SJCRH30 (cell line): ENCODE measurements around the gene BMP4. TPM values are rescaled to one million over a fixed set of nuclear protein-coding genes. Genes with fewer than 3 reads are reported as not detected.

ENCODE experiments used
- DNase-seq, 2 experiments: peaks; one replicate each; pipeline ENCODE4 v3.0.0-alpha.2; 2015 to 2020
- H3K27ac ChIP-seq: fragments of 250-450 bp; sonication (Bioruptor Pico); 2 replicates; pipeline ENCODE4 v1.5.1; 2020; ENCODE audit warnings: mild to moderate bottlenecking, moderate library complexity
- H3K27me3 ChIP-seq: fragments of 250-450 bp; sonication (Bioruptor Pico); 2 replicates; pipeline ENCODE4 v1.5.1; 2020; ENCODE audit warnings: mild to moderate bottlenecking, moderate library complexity
- H3K36me3 ChIP-seq: fragments of 250-450 bp; sonication (Bioruptor Pico); 2 replicates; pipeline ENCODE4 v1.5.1; 2020; ENCODE audit warnings: mild to moderate bottlenecking, moderate library complexity
- H3K4me1 ChIP-seq: fragments of 250-450 bp; sonication (Bioruptor Pico); 2 replicates; pipeline ENCODE4 v1.5.1; 2020; ENCODE audit warnings: mild to moderate bottlenecking, moderate library complexity
- H3K4me3 ChIP-seq: fragments of 250-450 bp; sonication (Bioruptor Pico); 2 replicates; pipeline ENCODE4 v1.5.1; 2020; ENCODE audit warnings: mild to moderate bottlenecking, moderate library complexity
- H3K9me3 ChIP-seq: fragments of 250-450 bp; sonication (Bioruptor Pico); replicated peaks from 2 replicates; pipeline ENCODE4 v1.5.1; 2020; ENCODE audit warnings: mild to moderate bottlenecking, moderate library complexity
- total RNA-seq: library from RNA; depleted of rRNA; stranded (reverse); fragments of >200 nt; shearing (Covaris generic); gene quantifications from 2 replicates; pipeline ENCODE4 v1.2.3, GENCODE V29; 2014

Gene BMP4
- total RNA-seq, 1 experiment from 2014 or later, result 42.5 TPM

DNA sequence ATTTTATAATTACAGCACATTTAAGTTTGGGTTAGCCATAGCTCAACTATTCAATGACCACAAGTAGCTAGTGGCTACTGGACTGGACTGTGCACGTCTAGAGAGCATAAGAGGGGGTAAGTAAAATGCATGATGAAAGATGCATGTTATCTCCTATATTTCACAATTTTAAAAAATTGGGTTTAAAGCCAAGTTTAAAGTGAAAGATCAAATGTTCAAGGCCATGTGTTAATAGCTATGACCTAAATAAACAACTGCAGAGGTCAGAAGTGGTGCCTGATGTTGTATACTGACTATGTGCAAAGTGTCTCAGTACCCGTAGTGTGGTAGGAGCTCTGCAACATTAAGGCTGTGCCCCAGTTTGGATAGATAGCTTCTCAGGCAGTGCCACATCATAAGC is 48.2 kb downstream of the BMP4 start:
- Histone ChIP-seq H3K4me1 (no peaks in the 10 kb centered on the region), H3K36me3 (no peaks in the 10 kb centered on the region), H3K27ac (no peak overlapping the region), H3K4me3 (no peak overlapping the region), H3K9me3 (peaks cover 10% of the 10 kb centered on the region), H3K27me3 (no peaks in the 10 kb centered on the region)
- no peak for DNase-seq

GRCh38 chr14:53902307-53902706 is 54.3 kb downstream of the BMP4 start:
- H3K4me3 ChIP-seq, result no peak overlapping the region
- H3K36me3 ChIP-seq, result no peaks in the 10 kb centered on the region
- DNase-seq, result no peak
- H3K27me3 ChIP-seq, result no peaks in the 10 kb centered on the region
- no peak overlapping the region for H3K27ac ChIP-seq
- peaks cover 10% of the 10 kb centered on the region for H3K9me3 ChIP-seq
- H3K4me1 ChIP-seq, result no peaks in the 10 kb centered on the region

DNA sequence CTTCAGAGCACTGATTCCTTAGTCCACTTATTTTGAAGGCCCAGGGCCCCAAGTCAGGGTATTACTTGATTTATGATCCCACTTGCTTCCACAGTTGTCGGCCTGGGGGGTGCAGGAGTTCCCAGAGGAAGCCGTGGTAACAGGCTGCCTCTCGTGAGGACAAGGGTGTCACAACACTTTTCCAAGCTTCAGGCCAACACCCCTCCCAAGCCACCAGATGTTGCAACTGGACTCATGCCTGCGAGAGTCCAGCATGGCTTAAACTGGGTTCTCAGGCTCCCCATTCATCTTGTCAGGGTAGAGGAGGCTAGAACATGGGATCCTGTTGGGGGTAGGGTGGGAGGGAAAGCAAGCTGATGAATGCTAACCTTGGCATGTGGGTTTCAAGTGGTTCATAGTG is 56.1 kb downstream of the BMP4 start:
- no peaks in the 10 kb centered on the region for H3K36me3 ChIP-seq
- no peaks in the 10 kb centered on the region for H3K27me3 ChIP-seq
- peak in 1 of 2 experiments; percentile 31 for DNase-seq
- H3K4me3 ChIP-seq, result no peak overlapping the region
- H3K27ac ChIP-seq, result no peak overlapping the region
- H3K4me1 ChIP-seq, result no peaks in the 10 kb centered on the region
- peaks cover 7% of the 10 kb centered on the region for H3K9me3 ChIP-seq
